Measurements from ENCODE around the gene MAPK14. TPM values are rescaled to one million over a fixed set of nuclear protein-coding genes. Genes with fewer than 3 reads are reported as not detected.

Gene MAPK14
- total and polyA plus RNA-seq, 2 experiments from 2014 or later = 41.6 to 96.2 TPM

GRCh38 chr6:36073587-36073986 is 46.0 kb downstream of the MAPK14 start:
- DNase-seq (ENCODE audit: low read depth in 1 of 2, low spot score in 1 of 2) = no peak
- H3K27me3 ChIP-seq = no peaks in the 10 kb centered on the region
- no peak for TF ChIP-seq CTCF (IDR thresholded peaks at IDR 0.05; ENCODE audit: low read depth, low read length)

GRCh38 chr6:36075656-36076055 is 48.0 kb downstream of the MAPK14 start:
- Histone ChIP-seq H3K27me3 (no peaks in the 10 kb centered on the region), H3K4me1 (ENCODE audit: low read depth) (no peaks in the 10 kb centered on the region), H3K4me3 (no peak overlapping the region), H3K27ac (no peak overlapping the region), H3K36me3 (peaks cover 27% of the 10 kb centered on the region), H3K9me3 (ENCODE audit: low read depth) (no peaks in the 10 kb centered on the region)
- DNase-seq (ENCODE audit: low read depth in 1 of 2, low spot score in 1 of 2) = no peak
- no peak for TF ChIP-seq CTCF (IDR thresholded peaks at IDR 0.05; ENCODE audit: low read depth, low read length)

More at GRCh38 chr6:36073587-36073986, 46.0 kb downstream of the MAPK14 start:
- peaks cover 8% of the 10 kb centered on the region for H3K4me1 ChIP-seq (ENCODE audit: low read depth)
- H3K27ac ChIP-seq = no peak overlapping the region
- peaks cover 17% of the 10 kb centered on the region for H3K36me3 ChIP-seq
- no peak overlapping the region for H3K4me3 ChIP-seq
- no peaks in the 10 kb centered on the region for H3K9me3 ChIP-seq (ENCODE audit: low read depth)

GRCh38 chr6:36076178-36077063 is 48.8 kb downstream of the MAPK14 start:
- Histone ChIP-seq H3K9me3 (ENCODE audit: low read depth) (no peaks in the 10 kb centered on the region), H3K4me3 (no peak overlapping the region), H3K4me1 (ENCODE audit: low read depth) (no peaks in the 10 kb centered on the region), H3K27me3 (no peaks in the 10 kb centered on the region), H3K36me3 (peaks cover 28% of the 10 kb centered on the region), H3K27ac (no peak overlapping the region)
- no peak for TF ChIP-seq CTCF (IDR thresholded peaks at IDR 0.05; ENCODE audit: low read depth, low read length)
- DNase-seq (ENCODE audit: low read depth in 1 of 2, low spot score in 1 of 2) = no peak

- no peak for DNase-seq (ENCODE audit: low read depth in 1 of 2, low spot score in 1 of 2)
- H3K36me3 ChIP-seq = peaks cover 45% of the 10 kb centered on the region
Observed at GRCh38 chr6:36078159-36078558, 50.6 kb downstream of the MAPK14 start.

GRCh38 chr6:36079601-36080000 is 52.0 kb downstream of the MAPK14 start:
- no peak for DNase-seq (ENCODE audit: low read depth in 1 of 2, low spot score in 1 of 2)
- Histone ChIP-seq H3K36me3 (peaks cover 52% of the 10 kb centered on the region), H3K4me1 (ENCODE audit: low read depth) (no peaks in the 10 kb centered on the region), H3K9me3 (ENCODE audit: low read depth) (no peaks in the 10 kb centered on the region), H3K4me3 (no peak overlapping the region), H3K27me3 (no peaks in the 10 kb centered on the region), H3K27ac (no peak overlapping the region)
- no peak for TF ChIP-seq CTCF (IDR thresholded peaks at IDR 0.05; ENCODE audit: low read depth, low read length)

More at GRCh38 chr6:36078159-36078558, 50.6 kb downstream of the MAPK14 start:
- no peak overlapping the region for H3K27ac ChIP-seq
- TF ChIP-seq CTCF (IDR thresholded peaks at IDR 0.05; ENCODE audit: low read depth, low read length) = no peak
- H3K27me3 ChIP-seq = no peaks in the 10 kb centered on the region
- H3K4me1 ChIP-seq (ENCODE audit: low read depth) = no peaks in the 10 kb centered on the region
- no peak overlapping the region for H3K4me3 ChIP-seq
- H3K9me3 ChIP-seq (ENCODE audit: low read depth) = no peaks in the 10 kb centered on the region
